HG03378 (cell line): ENCODE data around the gene ATP6V1C2.

Experiments used
- ATAC-seq: cut with Tn5 transposase; IDR thresholded peaks from one replicate; pipeline ENCODE4 v1.9.1; 2021; ENCODE audit warnings: mild to moderate bottlenecking, moderate library complexity; ENCODE audit not compliant: unreplicated experiment

The ATP6V1C2 gene

GRCh38 chr2:10721396-10722251 lies at the start of gene ATP6V1C2:
TSS of gene ATP6V1C2 (plus strand) at chr2:10721630. CDS start at chr2:10722850, 1,220 bp downstream.
- no peak for ATAC-seq

- no peak for ATAC-seq
These were observed 46.3 kb upstream of the ATP6V1C2 start for GRCh38 chr2:10675131-10675530.

GRCh38 chr2:10678225-10678624 lies 43.2 kb upstream of the ATP6V1C2 start:
- no peak for ATAC-seq

- ATAC-seq: no peak
These were observed 41.2 kb upstream of the ATP6V1C2 start for GRCh38 chr2:10680214-10680613.

GRCh38 chr2:10680957-10681356 lies 40.5 kb upstream of the ATP6V1C2 start:
- no peak for ATAC-seq

GRCh38 chr2:10686176-10686730 lies 35.2 kb upstream of the ATP6V1C2 start:
- ATAC-seq: no peak

GRCh38 chr2:10688921-10689807 lies 32.3 kb upstream of the ATP6V1C2 start:
- ATAC-seq: peak; percentile 24

GRCh38 chr2:10691521-10691920 lies 29.9 kb upstream of the ATP6V1C2 start:
- no peak for ATAC-seq

GRCh38 chr2:10700078-10700803 lies 21.2 kb upstream of the ATP6V1C2 start:
- no peak for ATAC-seq

- no peak for ATAC-seq
These were observed 17.3 kb upstream of the ATP6V1C2 start for GRCh38 chr2:10704034-10704594.

GRCh38 chr2:10706033-10706432 lies 15.4 kb upstream of the ATP6V1C2 start:
- ATAC-seq: no peak

- ATAC-seq: no peak
These were observed 13.6 kb upstream of the ATP6V1C2 start for GRCh38 chr2:10707831-10708230.

- no peak for ATAC-seq
These were observed 12.0 kb upstream of the ATP6V1C2 start for GRCh38 chr2:10709290-10709939.

GRCh38 chr2:10712185-10712809 lies 9.1 kb upstream of the ATP6V1C2 start:
- ATAC-seq: no peak

GRCh38 chr2:10716581-10716980 lies 4.8 kb upstream of the ATP6V1C2 start:
- ATAC-seq: no peak

GRCh38 chr2:10717628-10718027 lies 3.8 kb upstream of the ATP6V1C2 start:
- ATAC-seq: no peak

GRCh38 chr2:10720306-10720705 lies 1.1 kb upstream of the ATP6V1C2 start:
- no peak for ATAC-seq

- no peak for ATAC-seq
These were observed 459 bp upstream of the ATP6V1C2 start for GRCh38 chr2:10720947-10721395.

- ATAC-seq: no peak
These were observed 909 bp downstream of the ATP6V1C2 start for GRCh38 chr2:10722252-10722825.
